ENCODE data around the gene MKI67.
"Not testable (repeated sequence)": the region's sequence is repeated elsewhere in the genome, so short reads cannot be mapped to it uniquely, and the experiment has no call there.

The MKI67 gene

GRCh38 chr10:128102480-128103228 lies 23.6 kb downstream of the MKI67 start:
- Histone ChIP-seq H3K36me3 (ENCODE audit: insufficient read depth, low read depth, low read length) (peaks cover 100% of the 10 kb centered on the region), H3K4me1 (ENCODE audit: insufficient read depth, low read length) (no peaks in the 10 kb centered on the region), H3K27ac (ENCODE audit: low read length) (no peak overlapping the region), H3K9me3 (ENCODE audit: insufficient read depth, low read depth, low read length) (no peaks in the 10 kb centered on the region), H3K4me3 (ENCODE audit: low read length) (no peak overlapping the region), H3K9ac (ENCODE audit: low read depth, low read length) (no peak overlapping the region), H3K27me3 (ENCODE audit: insufficient read depth, low read length) (no peaks in the 10 kb centered on the region)

- H3K4me1 ChIP-seq (ENCODE audit: insufficient read depth, low read length): no peaks in the 10 kb centered on the region
- H3K36me3 ChIP-seq (ENCODE audit: insufficient read depth, low read depth, low read length): peaks cover 99% of the 10 kb centered on the region
- H3K9ac ChIP-seq (ENCODE audit: low read depth, low read length): no peak overlapping the region
- H3K27me3 ChIP-seq (ENCODE audit: insufficient read depth, low read length): no peaks in the 10 kb centered on the region
- no peak overlapping the region for H3K4me3 ChIP-seq (ENCODE audit: low read length)
- H3K9me3 ChIP-seq (ENCODE audit: insufficient read depth, low read depth, low read length): no peaks in the 10 kb centered on the region
- H3K27ac ChIP-seq (ENCODE audit: low read length): no peak overlapping the region
These were observed 24.3 kb downstream of the MKI67 start for GRCh38 chr10:128101901-128102300.

- no peaks in the 10 kb centered on the region for H3K4me1 ChIP-seq (ENCODE audit: insufficient read depth, low read length)
- H3K9ac ChIP-seq (ENCODE audit: low read depth, low read length): no peak overlapping the region
- no peaks in the 10 kb centered on the region for H3K27me3 ChIP-seq (ENCODE audit: insufficient read depth, low read length)
- peaks cover 79% of the 10 kb centered on the region for H3K36me3 ChIP-seq (ENCODE audit: insufficient read depth, low read depth, low read length)
- H3K9me3 ChIP-seq (ENCODE audit: insufficient read depth, low read depth, low read length): no peaks in the 10 kb centered on the region
- no peak overlapping the region for H3K27ac ChIP-seq (ENCODE audit: low read length)
- H3K4me3 ChIP-seq (ENCODE audit: low read length): no peak overlapping the region
These were observed 26.3 kb downstream of the MKI67 start for GRCh38 chr10:128099901-128100300.

- no peaks in the 10 kb centered on the region for H3K4me1 ChIP-seq (ENCODE audit: insufficient read depth, low read length)
- no peaks in the 10 kb centered on the region for H3K27me3 ChIP-seq (ENCODE audit: insufficient read depth, low read length)
- no peak overlapping the region for H3K27ac ChIP-seq (ENCODE audit: low read length)
- H3K9me3 ChIP-seq (ENCODE audit: insufficient read depth, low read depth, low read length): no peaks in the 10 kb centered on the region
- H3K4me3 ChIP-seq (ENCODE audit: low read length): no peak overlapping the region
- H3K9ac ChIP-seq (ENCODE audit: low read depth, low read length): no peak overlapping the region
- peaks cover 66% of the 10 kb centered on the region for H3K36me3 ChIP-seq (ENCODE audit: insufficient read depth, low read depth, low read length)
These were observed 27.6 kb downstream of the MKI67 start for GRCh38 chr10:128098631-128099030.

- no peaks in the 10 kb centered on the region for H3K9me3 ChIP-seq (ENCODE audit: insufficient read depth, low read depth, low read length)
- no peak overlapping the region for H3K9ac ChIP-seq (ENCODE audit: low read depth, low read length)
- H3K4me1 ChIP-seq (ENCODE audit: insufficient read depth, low read length): no peaks in the 10 kb centered on the region
- H3K4me3 ChIP-seq (ENCODE audit: low read length): no peak overlapping the region
- no peak overlapping the region for H3K27ac ChIP-seq (ENCODE audit: low read length)
- no peaks in the 10 kb centered on the region for H3K27me3 ChIP-seq (ENCODE audit: insufficient read depth, low read length)
- peaks cover 58% of the 10 kb centered on the region for H3K36me3 ChIP-seq (ENCODE audit: insufficient read depth, low read depth, low read length)
These were observed 28.4 kb downstream of the MKI67 start for GRCh38 chr10:128097783-128098182.

- Histone ChIP-seq H3K27me3 (ENCODE audit: insufficient read depth, low read length) (no peaks in the 10 kb centered on the region), H3K4me1 (ENCODE audit: insufficient read depth, low read length) (no peaks in the 10 kb centered on the region), H3K9ac (ENCODE audit: low read depth, low read length) (no peak overlapping the region)
These were observed 29.6 kb downstream of the MKI67 start for GRCh38 chr10:128096486-128097199.

GRCh38 chr10:128095753-128096469 lies 30.3 kb downstream of the MKI67 start:
- Histone ChIP-seq H3K27ac (ENCODE audit: low read length) (no peak overlapping the region), H3K27me3 (ENCODE audit: insufficient read depth, low read length) (no peaks in the 10 kb centered on the region), H3K9me3 (ENCODE audit: insufficient read depth, low read depth, low read length) (no peaks in the 10 kb centered on the region), H3K4me3 (ENCODE audit: low read length) (no peak overlapping the region), H3K36me3 (ENCODE audit: insufficient read depth, low read depth, low read length) (peaks cover 39% of the 10 kb centered on the region), H3K4me1 (ENCODE audit: insufficient read depth, low read length) (no peaks in the 10 kb centered on the region), H3K9ac (ENCODE audit: low read depth, low read length) (no peak overlapping the region)

More at GRCh38 chr10:128096486-128097199, 29.6 kb downstream of the MKI67 start:
- H3K4me3 ChIP-seq (ENCODE audit: low read length): no peak overlapping the region
- no peaks in the 10 kb centered on the region for H3K9me3 ChIP-seq (ENCODE audit: insufficient read depth, low read depth, low read length)
- no peak overlapping the region for H3K27ac ChIP-seq (ENCODE audit: low read length)
- H3K36me3 ChIP-seq (ENCODE audit: insufficient read depth, low read depth, low read length): peaks cover 46% of the 10 kb centered on the region

GRCh38 chr10:128095027-128095752 lies 31.0 kb downstream of the MKI67 start:
- Histone ChIP-seq H3K4me1 (ENCODE audit: insufficient read depth, low read length) (no peaks in the 10 kb centered on the region), H3K27me3 (ENCODE audit: insufficient read depth, low read length) (no peaks in the 10 kb centered on the region), H3K27ac (ENCODE audit: low read length) (no peak overlapping the region), H3K9ac (ENCODE audit: low read depth, low read length) (no peak overlapping the region), H3K9me3 (ENCODE audit: insufficient read depth, low read depth, low read length) (no peaks in the 10 kb centered on the region), H3K36me3 (ENCODE audit: insufficient read depth, low read depth, low read length) (peaks cover 32% of the 10 kb centered on the region), H3K4me3 (ENCODE audit: low read length) (no peak overlapping the region)

GRCh38 chr10:128094596-128094995 lies 31.6 kb downstream of the MKI67 start:
- not testable (repeated sequence) for H3K9me3 ChIP-seq (ENCODE audit: insufficient read depth, low read depth, low read length); H3K4me1 ChIP-seq (ENCODE audit: insufficient read depth, low read length); H3K9ac ChIP-seq (ENCODE audit: low read depth, low read length); H3K27me3 ChIP-seq (ENCODE audit: insufficient read depth, low read length); H3K4me3 ChIP-seq (ENCODE audit: low read length); H3K27ac ChIP-seq (ENCODE audit: low read length)
- peaks cover 26% of the 10 kb centered on the region for H3K36me3 ChIP-seq (ENCODE audit: insufficient read depth, low read depth, low read length)

GRCh38 chr10:128092454-128092853 lies 33.8 kb downstream of the MKI67 start:
- no peaks in the 10 kb centered on the region for H3K27me3 ChIP-seq (ENCODE audit: insufficient read depth, low read length)
- H3K9me3 ChIP-seq (ENCODE audit: insufficient read depth, low read depth, low read length): no peaks in the 10 kb centered on the region
- no peak overlapping the region for H3K9ac ChIP-seq (ENCODE audit: low read depth, low read length)
- H3K4me3 ChIP-seq (ENCODE audit: low read length): no peak overlapping the region
- H3K36me3 ChIP-seq (ENCODE audit: insufficient read depth, low read depth, low read length): peaks cover 4% of the 10 kb centered on the region
- no peak overlapping the region for H3K27ac ChIP-seq (ENCODE audit: low read length)
- 0 out of 2 replicates have a peak, but pooled peaks cover under 1% of the 10 kb centered on the region for H3K4me1 ChIP-seq (ENCODE audit: insufficient read depth, low read length)

- no peak overlapping the region for H3K4me3 ChIP-seq (ENCODE audit: low read length)
- no peak overlapping the region for H3K9ac ChIP-seq (ENCODE audit: low read depth, low read length)
- no peaks in the 10 kb centered on the region for H3K9me3 ChIP-seq (ENCODE audit: insufficient read depth, low read depth, low read length)
- H3K27ac ChIP-seq (ENCODE audit: low read length): no peak overlapping the region
- no peaks in the 10 kb centered on the region for H3K36me3 ChIP-seq (ENCODE audit: insufficient read depth, low read depth, low read length)
- H3K27me3 ChIP-seq (ENCODE audit: insufficient read depth, low read length): no peaks in the 10 kb centered on the region
- H3K4me1 ChIP-seq (ENCODE audit: insufficient read depth, low read length): peaks cover 7% of the 10 kb centered on the region; the same call in 1 of the 2 replicates
These were observed 34.5 kb downstream of the MKI67 start for GRCh38 chr10:128091636-128092210.
